K562 (cell line): Measurements from ENCODE around the gene COX14. TPM values are rescaled to one million over a fixed set of nuclear protein-coding genes. Genes with fewer than 3 reads are reported as not detected.

ENCODE experiments used
- ATAC-seq: fragments of 200-7000 bp; cut with Tn5 transposase; 3 replicates; pipeline ENCODE4 v1.9.1; 2020; ENCODE audit warnings: moderate library complexity
- BruUV-seq: library from RNA; stranded (reverse); fragments of 400-500 nt; replicated peaks from 2 replicates; lab custom pipeline; 2021; lab: Mats Ljungman, UMichigan
- CTCF ChIA-PET: fragments of 300-600 bp; formaldehyde crosslinking; extraction: SDS; loops from one replicate; lab custom pipeline; 2021; ENCODE audit warnings: low intra/inter-chr PET ratio; lab: Yijun Ruan, JAX
- POLR2A ChIA-PET: fragments of 300-600, 350-650 bp; sonication (Branson Sonifier 250); formaldehyde crosslinking; extraction: SDS; loops from one replicate; lab custom pipeline; 2021; ENCODE audit warnings: antibody characterized with exemption, inconsistent platforms; lab: Yijun Ruan, JAX
- DNase-seq, 4 experiments: peaks; one replicate each; pipeline versions ENCODE4 v3.0.0 to v3.0.0-alpha.2; 2011 to 2018; ENCODE audit warnings: low spot score in 3 of 4, mixed read lengths in 3 of 4; ENCODE audit errors: extremely low read depth in 1 of 4
- FAIRE-seq: peaks from 2 replicates; lab custom pipeline; 2011; peaks lifted over from hg19 to GRCh38; lab: Jason Lieb, UNC
- H2AFZ ChIP-seq: 2 replicates; pipeline ENCODE4 v1.6.0; 2011; ENCODE audit warnings: low read depth, low read length, control low read depth, inconsistent platforms
- H3K27ac ChIP-seq: fragments of 200-600 bp; 3 replicates; pipeline ENCODE4 v1.8.0; 2011; ENCODE audit warnings: low read depth, mild to moderate bottlenecking, control low read depth, inconsistent platforms, low read length, moderate library complexity, mixed read lengths; ENCODE audit errors: extremely low read depth
- H3K27me3 ChIP-seq, 2 experiments: fragments of 300-600 bp in 1 of 2; 2 replicates in 1 of 2; 3 replicates in 1 of 2; pipeline versions ENCODE4 v1.6.0 to v1.8.0; 2011; ENCODE audit warnings: inconsistent platforms in 2 of 2, low read length in 2 of 2, mild to moderate bottlenecking in 1 of 2, mixed read lengths in 1 of 2, moderate library complexity in 1 of 2; ENCODE audit not compliant: control insufficient read depth in 2 of 2, insufficient read depth in 2 of 2
- H3K36me3 ChIP-seq: fragments of 300-600 bp; 3 replicates; pipeline ENCODE4 v1.8.0; 2011; ENCODE audit warnings: mild to moderate bottlenecking, low read length, inconsistent platforms; ENCODE audit not compliant: control insufficient read depth, insufficient read depth
- H3K4me1 ChIP-seq, 2 experiments: fragments of 200-600 bp in 1 of 2; replicated peaks in 1 of 2; 2 replicates in 1 of 2; 3 replicates in 1 of 2; pipeline versions ENCODE4 v1.5.1 to v1.8.0; 2011; ENCODE audit warnings: inconsistent platforms in 2 of 2, low read length in 2 of 2, mild to moderate bottlenecking in 1 of 2, mixed read lengths in 1 of 2, moderate library complexity in 1 of 2; ENCODE audit not compliant: control insufficient read depth in 2 of 2, insufficient read depth in 2 of 2
- H3K4me2 ChIP-seq: 2 replicates; pipeline ENCODE4 v1.6.1; 2011; ENCODE audit warnings: low read length, control low read depth, inconsistent platforms, mixed read lengths; ENCODE audit not compliant: insufficient read depth
- H3K4me3 ChIP-seq: fragments of 200-600 bp; sonication (generic), shearing (Covaris generic); 2 replicates; pipeline ENCODE4 v1.5.1; 2016; ENCODE audit warnings: control low read depth, inconsistent platforms
- H3K79me2 ChIP-seq: fragments of 200-600 bp; 3 replicates; pipeline ENCODE4 v1.8.0; 2011; ENCODE audit warnings: low read length, inconsistent platforms; ENCODE audit not compliant: control insufficient read depth, insufficient read depth
- H3K9ac ChIP-seq, 2 experiments: 2 replicates each; pipeline versions ENCODE4 v1.6.0 to v1.6.1; 2011; ENCODE audit warnings: low read depth in 2 of 2, low read length in 2 of 2, control low read depth in 1 of 2, inconsistent platforms in 1 of 2, mild to moderate bottlenecking in 1 of 2, mixed read lengths in 1 of 2; ENCODE audit not compliant: insufficient read depth in 1 of 2
- H3K9me1 ChIP-seq: one replicate; pipeline ENCODE4 v1.6.0; 2011; ENCODE audit warnings: inconsistent platforms, mild to moderate bottlenecking, low read length, moderate library complexity; ENCODE audit not compliant: control insufficient read depth, insufficient read depth
- H3K9me3 ChIP-seq: replicated peaks from 2 replicates; pipeline ENCODE4 v1.5.1; 2011; ENCODE audit warnings: low read depth, low read length, inconsistent platforms; ENCODE audit not compliant: control insufficient read depth, insufficient read depth
- H4K20me1 ChIP-seq: replicated peaks from 2 replicates; pipeline ENCODE4 v1.6.1; 2011; ENCODE audit warnings: low read length, inconsistent platforms, mixed read lengths; ENCODE audit not compliant: control insufficient read depth, insufficient read depth
- BHLHE40 ChIP-seq: IDR thresholded peaks from 2 replicates; pipeline ENCODE4 v1.6.1; 2011; ENCODE audit warnings: low read length, improper control_type of control experiment
- CTCF ChIP-seq, 3 experiments: IDR thresholded peaks in 2 of 3; conservative IDR thresholded peaks in 1 of 3; 2 replicates each; pipeline ENCODE4 v1.5.1; 2011 to 2012; ENCODE audit warnings: low read length in 3 of 3, mild to moderate bottlenecking in 3 of 3, control low read depth in 2 of 3, improper control_type of control experiment in 1 of 3, inconsistent platforms in 1 of 3, low read depth in 1 of 3, mixed read lengths in 1 of 3, moderate library complexity in 1 of 3; ENCODE audit not compliant: insufficient read depth in 2 of 3
- HNRNPL ChIP-seq: fragments of 200-400 bp; formaldehyde crosslinking; IDR thresholded peaks from 2 replicates; pipeline ENCODE4 v1.6.1; 2017; ENCODE audit warnings: low read depth, mild to moderate bottlenecking, low read length
- MLLT1 ChIP-seq, 2 experiments: fragments of 450-650 bp; IDR thresholded peaks; 2 replicates each; pipeline ENCODE4 v1.6.1; 2016
- NR2C1 ChIP-seq, 2 experiments: fragments of 450-650 bp; IDR thresholded peaks; 2 replicates each; pipeline ENCODE4 v1.6.1; 2017; ENCODE audit warnings: mild to moderate bottlenecking in 2 of 2, antibody characterized with exemption in 1 of 2, inconsistent platforms in 1 of 2, missing compliant biosample characterization in 1 of 2, missing genetic modification characterization in 1 of 2
- RAD21 ChIP-seq, 2 experiments: fragments of 250-450 bp in 1 of 2; fragments of 450-650 bp in 1 of 2; sonication (Bioruptor Pico) in 1 of 2; formaldehyde crosslinking in 1 of 2; IDR thresholded peaks in 1 of 2; conservative IDR thresholded peaks in 1 of 2; 2 replicates each; pipeline versions ENCODE4 v1.4.0 to v1.8.0; 2020 to 2022; ENCODE audit warnings: mild to moderate bottlenecking in 2 of 2, moderate library complexity in 1 of 2
- WGBS: fragments of 100-300 bp; shearing (Covaris generic); methylation state at CpG from one replicate; pipeline ENCODE4 v1.1.6; 2016; ENCODE audit warnings: low coverage, mixed read lengths; ENCODE audit not compliant: insufficient coverage; ENCODE audit errors: missing lambda C conversion rate; 5-methylcytosine and 5-hydroxymethylcytosine counted together
- in situ Hi-C: fragments of 300-500 bp; cut with MboI; formaldehyde crosslinking; loops from 4 replicates; pipeline ENCODE4 v1.15.0; 2018; ENCODE audit warnings: inconsistent platforms, mixed read lengths
- intact Hi-C: fragments of 100-400 bp; cut with micrococcal nuclease; formaldehyde crosslinking; loops from 2 replicates; pipeline ENCODE4 v1.14.2; 2022
- polyA plus RNA-seq, 8 experiments: library from polyadenylated mRNA; depleted of rRNA in 4 of 8; stranded (reverse) in 5 of 8; unstranded in 3 of 8; fragments of >200 nt; fragmentation: Nextera tagmentation in 2 of 8; fragmentation: Illumina TruSeq in 1 of 8; extraction: Ambion mirVana in 2 of 8; extraction: Trizol in 1 of 8; gene quantifications; 2 replicates each; pipeline versions ENCODE4 v1.2.1 to v1.2.3, GENCODE V29; 2011 to 2014; ENCODE audit warnings: inconsistent platforms in 1 of 8, missing spikeins in 1 of 8
- total RNA-seq, 7 experiments: library from RNA; depleted of rRNA in 6 of 7; stranded (reverse); fragments of >200 nt in 6 of 7; fragmentation: Illumina TruSeq in 2 of 7; extraction: Trizol in 2 of 7; gene quantifications; 2 replicates each; pipeline versions ENCODE4 v1.2.1 to v1.2.3, GENCODE V29; 2011 to 2021; ENCODE audit warnings: low replicate concordance in 1 of 7
- TF ChIP-seq, protein P1 (sequence below): fragments of 200-800 bp; sonication (Bioruptor generic); IDR thresholded peaks from 2 replicates; pipeline ENCODE4 v1.6.1; 2016; ENCODE audit warnings: missing genetic modification characterization, missing compliant biosample characterization

Gene COX14
- total and polyA plus RNA-seq, 9 of the 15 experiments (the other 6 are each of a cell fraction or from before 2014, with no cell fraction given), result 44.4 to 269 (median 53.4) TPM

DNA sequence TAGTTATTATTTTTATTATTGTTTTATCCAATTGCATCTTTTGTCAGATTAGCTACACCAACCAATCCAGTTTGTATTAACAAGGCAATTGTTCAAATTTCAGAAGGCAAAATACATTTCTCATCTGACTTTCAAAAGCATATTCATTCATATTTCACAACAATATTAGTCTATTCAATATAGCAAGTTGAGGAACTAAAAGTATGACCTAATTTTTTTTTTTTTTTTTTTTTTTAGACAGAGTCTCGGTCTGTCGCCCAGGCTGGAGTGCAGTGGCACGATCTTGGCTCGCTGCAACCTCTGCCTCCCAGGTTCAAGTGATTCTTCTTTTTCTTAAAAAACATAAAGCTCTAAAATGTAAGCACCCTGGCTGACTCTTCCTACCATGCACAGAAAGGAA, 17.3 kb downstream of the COX14 start (continued):
- TF ChIP-seq, protein P1, sequence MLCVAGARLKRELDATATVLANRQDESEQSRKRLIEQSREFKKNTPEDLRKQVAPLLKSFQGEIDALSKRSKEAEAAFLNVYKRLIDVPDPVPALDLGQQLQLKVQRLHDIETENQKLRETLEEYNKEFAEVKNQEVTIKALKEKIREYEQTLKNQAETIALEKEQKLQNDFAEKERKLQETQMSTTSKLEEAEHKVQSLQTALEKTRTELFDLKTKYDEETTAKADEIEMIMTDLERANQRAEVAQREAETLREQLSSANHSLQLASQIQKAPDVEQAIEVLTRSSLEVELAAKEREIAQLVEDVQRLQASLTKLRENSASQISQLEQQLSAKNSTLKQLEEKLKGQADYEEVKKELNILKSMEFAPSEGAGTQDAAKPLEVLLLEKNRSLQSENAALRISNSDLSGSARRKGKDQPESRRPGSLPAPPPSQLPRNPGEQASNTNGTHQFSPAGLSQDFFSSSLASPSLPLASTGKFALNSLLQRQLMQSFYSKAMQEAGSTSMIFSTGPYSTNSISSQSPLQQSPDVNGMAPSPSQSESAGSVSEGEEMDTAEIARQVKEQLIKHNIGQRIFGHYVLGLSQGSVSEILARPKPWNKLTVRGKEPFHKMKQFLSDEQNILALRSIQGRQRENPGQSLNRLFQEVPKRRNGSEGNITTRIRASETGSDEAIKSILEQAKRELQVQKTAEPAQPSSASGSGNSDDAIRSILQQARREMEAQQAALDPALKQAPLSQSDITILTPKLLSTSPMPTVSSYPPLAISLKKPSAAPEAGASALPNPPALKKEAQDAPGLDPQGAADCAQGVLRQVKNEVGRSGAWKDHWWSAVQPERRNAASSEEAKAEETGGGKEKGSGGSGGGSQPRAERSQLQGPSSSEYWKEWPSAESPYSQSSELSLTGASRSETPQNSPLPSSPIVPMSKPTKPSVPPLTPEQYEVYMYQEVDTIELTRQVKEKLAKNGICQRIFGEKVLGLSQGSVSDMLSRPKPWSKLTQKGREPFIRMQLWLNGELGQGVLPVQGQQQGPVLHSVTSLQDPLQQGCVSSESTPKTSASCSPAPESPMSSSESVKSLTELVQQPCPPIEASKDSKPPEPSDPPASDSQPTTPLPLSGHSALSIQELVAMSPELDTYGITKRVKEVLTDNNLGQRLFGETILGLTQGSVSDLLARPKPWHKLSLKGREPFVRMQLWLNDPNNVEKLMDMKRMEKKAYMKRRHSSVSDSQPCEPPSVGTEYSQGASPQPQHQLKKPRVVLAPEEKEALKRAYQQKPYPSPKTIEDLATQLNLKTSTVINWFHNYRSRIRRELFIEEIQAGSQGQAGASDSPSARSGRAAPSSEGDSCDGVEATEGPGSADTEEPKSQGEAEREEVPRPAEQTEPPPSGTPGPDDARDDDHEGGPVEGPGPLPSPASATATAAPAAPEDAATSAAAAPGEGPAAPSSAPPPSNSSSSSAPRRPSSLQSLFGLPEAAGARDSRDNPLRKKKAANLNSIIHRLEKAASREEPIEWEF (CRISPR knock-in tag), result no peak

DNA sequence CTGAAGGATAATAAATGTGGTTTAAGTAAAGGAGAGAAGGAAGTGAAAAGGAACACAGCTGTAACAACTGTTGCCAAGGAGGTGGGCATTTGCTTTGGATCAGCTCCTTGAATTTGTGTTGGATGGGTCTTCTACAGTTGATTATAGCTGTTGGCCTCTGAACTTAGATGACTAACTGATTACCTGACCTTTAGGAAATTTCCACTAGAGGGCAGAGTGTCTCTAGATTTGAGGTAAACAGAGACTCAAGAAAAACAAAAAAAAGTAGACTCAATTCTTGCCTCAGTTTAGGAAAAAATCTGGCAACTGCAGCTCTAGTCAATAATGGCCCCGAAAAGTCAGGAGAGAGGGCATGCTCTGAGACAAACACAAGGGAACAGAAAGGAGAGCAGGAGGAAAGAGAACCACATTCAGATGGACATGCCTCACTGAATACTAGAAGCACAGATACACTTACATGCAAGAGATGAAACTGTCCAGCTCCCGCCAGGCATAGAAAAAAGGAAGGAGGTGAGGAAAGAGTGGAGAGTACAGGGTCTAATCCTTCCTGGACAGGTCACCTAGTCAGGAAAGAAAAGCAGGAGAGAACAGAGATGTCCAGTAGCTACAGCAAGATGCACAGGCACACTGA, 20.6 kb downstream of the COX14 start:
- Histone ChIP-seq H3K27me3 (no peaks in the 10 kb centered on the region), H4K20me1 (no peaks in the 10 kb centered on the region), H3K9me1 (no peaks in the 10 kb centered on the region), H3K9me3 (no peaks in the 10 kb centered on the region), H3K9ac (no peak overlapping the region), H3K79me2 (no peaks in the 10 kb centered on the region), H2AFZ (no peak overlapping the region), H3K36me3 (peaks cover 73% of the 10 kb centered on the region), H3K4me2 (no peak overlapping the region), H3K4me1 (no peaks in the 10 kb centered on the region), H3K27ac (no peak overlapping the region), H3K4me3 (no peak overlapping the region)
- ChIA-PET CTCF (interaction anchor here (0.5 to 1.8 kb wide), 7 partner anchors 20 to 1210 kb away, joined by 3 to 7 read pairs (median 3); no protein-coding TSS in a partner anchor), POLR2A (interaction anchor here (0.6 to 1.6 kb wide), 4 partner anchors 15 to 1499 kb away, joined by 3 to 5 read pairs (median 3); partner anchors contain the start of gene CERS5)
- intact Hi-C loops (loop anchor here (2.0 kb wide), 1 partner anchor 42 kb away; no protein-coding TSS in a partner anchor), in situ Hi-C loops (no loop called here)
- BruUV-seq, result no TSS peak
- ATAC-seq (peak; percentile 60; the same call in 1 of the 3 replicates), DNase-seq (peak in 1 of 4 experiments; percentile 23), FAIRE-seq (peak; percentile 60)
- 79% methylated on average over 2 of the region's 2 CpGs for WGBS
- TF ChIP-seq RAD21 (CRISPR knock-in tag; conservative IDR thresholded peaks at IDR 0.05 in 1 of 2, IDR thresholded peaks at IDR 0.05 in 1 of 2) (peak in 1 of 2 experiments; percentile 50; a peak in 2 of 4 replicates), HNRNPL (no peak), CTCF (IDR thresholded peaks at IDR 0.05 in 2 of 3, conservative IDR thresholded peaks at IDR 0.05 in 1 of 3; ENCODE audit: insufficient read depth in 2 of 3, low read depth in 1 of 3, low read length in 3 of 3) (peak; percentile 27 to 45 (median 33); a peak in 3 of 6 replicates), NR2C1 (IDR thresholded peaks at IDR 0.05) (0 out of 2 replicates have a peak, but pooled peaks have one; percentile 31), NR2C1 (tag; IDR thresholded peaks at IDR 0.05) (peak; percentile 48; the same call in 1 of the 2 replicates), BHLHE40 (no peak), MLLT1 (IDR thresholded peaks at IDR 0.05) (no peak)
